HG03469 (cell line): ENCODE measurements around the gene DNMT3B.
"Not testable (repeated sequence)": the region's sequence is repeated elsewhere in the genome, so short reads cannot be mapped to it uniquely, and the experiment has no call there.

Experiments used
- ATAC-seq: cut with Tn5 transposase; IDR thresholded peaks from one replicate; pipeline ENCODE4 v1.9.1; 2021; ENCODE audit warnings: mild to moderate bottlenecking, moderate library complexity, moderate number of reproducible peaks; ENCODE audit not compliant: unreplicated experiment

Gene DNMT3B

DNA sequence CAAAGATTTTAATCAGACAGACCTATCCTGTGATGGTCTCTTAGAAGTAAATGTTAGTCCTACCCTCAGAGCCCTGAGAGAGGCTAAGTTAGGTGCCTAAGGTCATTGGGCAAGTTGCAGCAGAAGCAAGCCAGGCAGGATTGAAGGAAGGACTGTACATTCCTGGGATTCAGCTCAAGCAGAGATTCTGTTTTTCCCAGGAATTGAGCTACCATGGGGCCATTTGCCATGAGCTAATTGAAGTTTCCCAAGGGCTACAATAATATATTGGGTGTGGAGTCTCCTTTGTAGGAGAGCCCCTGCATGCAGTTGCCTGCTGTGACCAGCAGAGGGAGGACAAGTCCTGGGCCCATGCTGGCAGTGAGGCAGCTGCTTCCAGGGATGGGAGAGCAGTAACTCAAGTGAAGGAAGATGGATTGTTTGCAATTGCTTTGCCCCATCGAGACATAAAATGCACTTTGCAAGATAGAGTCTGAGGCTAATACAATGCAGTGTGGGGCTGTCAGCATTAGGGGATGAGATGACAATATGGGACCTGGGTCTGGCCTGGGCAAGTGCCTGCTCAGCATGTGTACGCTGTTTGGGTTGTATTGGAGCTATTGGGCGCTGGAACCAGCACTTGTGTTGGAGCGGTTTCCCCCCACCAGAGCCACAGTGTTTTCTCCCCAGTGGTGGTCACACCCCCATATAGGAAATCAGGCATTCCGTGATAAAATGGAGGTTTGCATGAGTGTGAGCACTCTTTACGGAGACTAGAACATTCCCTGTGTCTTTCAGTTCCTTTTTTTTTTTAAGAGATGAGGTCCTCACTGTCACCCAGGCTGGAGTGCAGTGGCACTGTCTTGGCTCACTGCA, 27.9 kb downstream of the DNMT3B start:
- ATAC-seq, result no peak

DNA sequence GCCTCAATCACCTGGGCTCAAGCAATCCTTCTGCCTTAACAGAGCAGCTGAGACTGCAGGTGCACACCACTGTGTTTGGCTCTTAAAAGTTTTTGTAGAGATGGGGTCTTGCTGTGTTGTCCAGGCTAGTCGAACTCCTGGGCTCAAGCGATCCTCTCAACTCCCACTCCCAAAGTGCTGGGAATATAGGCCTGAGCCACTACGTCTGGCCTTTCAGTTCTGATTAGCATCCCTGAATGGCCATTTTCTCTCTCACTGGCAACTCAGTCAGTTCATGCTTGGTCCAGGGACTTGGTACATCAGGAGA, 28.5 kb downstream of the DNMT3B start:
- ATAC-seq, result no peak

DNA sequence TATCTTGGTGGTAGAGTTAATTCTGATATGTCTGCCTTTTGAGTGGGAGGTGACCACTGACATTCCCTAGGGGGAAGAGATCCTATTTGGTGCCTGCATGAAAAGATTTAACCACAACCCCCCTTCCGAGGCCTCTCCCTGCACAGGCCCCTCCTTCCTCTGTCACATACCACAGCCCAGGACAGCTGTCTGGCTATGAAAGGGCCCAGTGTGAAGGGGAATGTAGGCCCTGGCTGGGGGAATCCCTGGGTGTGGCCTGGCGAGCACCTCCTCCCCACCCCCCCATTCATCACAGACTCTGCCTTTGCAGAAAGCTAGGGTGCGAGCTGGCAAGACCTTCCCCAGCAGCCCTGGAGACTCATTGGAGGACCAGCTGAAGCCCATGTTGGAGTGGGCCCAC, 30.1 kb downstream of the DNMT3B start:
- peak; percentile 73 for ATAC-seq

DNA sequence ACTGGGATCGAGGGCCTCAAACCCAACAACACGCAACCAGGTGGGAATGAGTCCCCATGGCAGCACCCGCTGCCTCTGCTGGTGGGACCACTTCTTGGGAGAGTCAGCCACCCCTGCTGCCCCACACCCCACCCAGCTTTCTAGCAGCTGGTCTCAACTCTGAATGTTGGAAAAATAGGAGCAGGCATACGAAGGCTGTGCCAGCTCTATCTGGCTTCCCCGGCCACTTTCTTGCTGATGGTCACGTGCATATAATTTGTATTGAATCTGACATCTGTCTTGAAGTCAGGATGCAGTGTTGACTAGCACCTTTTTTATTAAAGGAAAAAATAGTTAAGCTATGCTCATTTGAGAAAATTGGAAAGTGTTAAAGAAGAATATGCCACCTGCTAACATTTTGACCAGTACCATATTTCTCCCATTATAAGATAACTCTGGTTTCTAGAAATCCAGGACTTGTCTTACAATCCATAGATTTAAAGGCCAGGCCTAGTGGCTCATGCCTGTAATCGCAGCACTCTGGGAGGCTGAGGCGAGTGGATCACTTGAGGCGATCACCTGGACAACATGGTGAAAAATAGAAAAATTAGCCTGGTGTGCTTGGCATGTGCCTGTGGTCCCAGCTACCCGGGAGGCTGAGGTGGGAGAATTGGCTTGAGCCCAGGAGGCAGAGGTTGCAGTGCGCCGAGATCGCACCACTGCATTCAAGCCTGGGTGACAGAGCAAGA, 30.7 kb downstream of the DNMT3B start:
- no peak for ATAC-seq

DNA sequence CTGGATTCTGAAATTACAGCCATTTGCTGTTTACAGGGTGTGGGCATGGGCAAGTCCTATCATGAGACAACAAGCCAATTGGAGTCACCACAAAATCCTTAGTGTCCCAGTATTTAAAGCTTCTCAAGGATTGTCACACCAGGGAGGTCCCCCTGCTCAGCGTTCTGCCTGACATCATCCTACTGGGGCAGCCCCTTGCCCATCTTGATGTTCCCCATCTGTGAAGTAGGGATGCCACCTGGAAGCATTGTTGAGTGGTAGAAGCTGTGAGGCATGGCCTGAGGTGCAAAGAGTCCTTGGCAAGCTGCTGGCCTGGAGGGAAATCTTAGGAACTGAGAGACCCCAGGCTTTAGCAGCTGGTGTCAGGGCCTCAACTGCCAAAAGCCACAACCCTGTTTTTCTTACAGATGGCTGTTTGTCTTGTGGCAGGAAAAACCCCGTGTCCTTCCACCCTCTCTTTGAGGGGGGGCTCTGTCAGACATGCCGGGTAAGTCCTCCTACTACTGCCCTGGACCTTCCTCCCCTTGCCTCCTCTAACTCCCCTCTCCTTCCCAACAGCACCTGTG, 34.3 kb downstream of the DNMT3B start:
- no peak for ATAC-seq

DNA sequence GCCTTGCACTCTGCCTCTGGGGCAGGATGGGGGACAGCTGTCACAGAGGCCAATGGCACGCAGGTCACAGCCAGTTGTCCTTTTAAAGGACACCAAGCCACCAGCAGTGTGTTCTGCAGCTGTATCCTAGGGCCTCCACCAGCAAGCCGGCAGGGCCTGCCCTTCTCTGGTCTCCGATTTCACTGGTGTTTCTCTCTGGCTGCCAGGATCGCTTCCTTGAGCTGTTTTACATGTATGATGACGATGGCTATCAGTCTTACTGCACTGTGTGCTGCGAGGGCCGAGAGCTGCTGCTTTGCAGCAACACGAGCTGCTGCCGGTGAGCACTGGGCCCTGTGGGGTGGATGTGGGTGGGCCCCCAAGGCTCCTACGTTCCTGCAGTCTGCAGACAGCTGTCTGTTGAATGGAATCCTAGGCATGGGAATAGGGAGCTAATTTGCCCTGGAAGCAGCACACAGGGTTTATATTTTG, 34.8 kb downstream of the DNMT3B start:
- ATAC-seq, result no peak

DNA sequence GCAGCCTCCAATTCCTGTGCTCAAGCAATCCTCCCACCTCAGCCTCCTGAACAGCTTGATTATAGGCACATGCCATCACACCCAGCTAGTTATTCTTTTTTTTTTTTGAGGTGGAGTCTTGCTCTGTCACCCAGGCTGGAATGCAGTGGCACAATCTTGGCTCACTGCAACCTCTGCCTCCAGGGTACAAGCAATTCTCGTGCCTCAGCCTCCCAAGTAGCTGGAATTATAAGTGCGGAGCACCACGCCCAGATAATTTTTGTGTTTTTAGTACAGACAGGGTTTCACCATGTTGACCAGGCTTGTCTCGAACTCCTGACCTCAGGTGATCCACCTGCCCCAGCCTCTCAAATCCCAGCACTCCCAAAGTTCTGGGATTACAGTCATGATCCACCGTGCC, 35.4 kb downstream of the DNMT3B start:
- ATAC-seq, result not testable (repeated sequence)

DNA sequence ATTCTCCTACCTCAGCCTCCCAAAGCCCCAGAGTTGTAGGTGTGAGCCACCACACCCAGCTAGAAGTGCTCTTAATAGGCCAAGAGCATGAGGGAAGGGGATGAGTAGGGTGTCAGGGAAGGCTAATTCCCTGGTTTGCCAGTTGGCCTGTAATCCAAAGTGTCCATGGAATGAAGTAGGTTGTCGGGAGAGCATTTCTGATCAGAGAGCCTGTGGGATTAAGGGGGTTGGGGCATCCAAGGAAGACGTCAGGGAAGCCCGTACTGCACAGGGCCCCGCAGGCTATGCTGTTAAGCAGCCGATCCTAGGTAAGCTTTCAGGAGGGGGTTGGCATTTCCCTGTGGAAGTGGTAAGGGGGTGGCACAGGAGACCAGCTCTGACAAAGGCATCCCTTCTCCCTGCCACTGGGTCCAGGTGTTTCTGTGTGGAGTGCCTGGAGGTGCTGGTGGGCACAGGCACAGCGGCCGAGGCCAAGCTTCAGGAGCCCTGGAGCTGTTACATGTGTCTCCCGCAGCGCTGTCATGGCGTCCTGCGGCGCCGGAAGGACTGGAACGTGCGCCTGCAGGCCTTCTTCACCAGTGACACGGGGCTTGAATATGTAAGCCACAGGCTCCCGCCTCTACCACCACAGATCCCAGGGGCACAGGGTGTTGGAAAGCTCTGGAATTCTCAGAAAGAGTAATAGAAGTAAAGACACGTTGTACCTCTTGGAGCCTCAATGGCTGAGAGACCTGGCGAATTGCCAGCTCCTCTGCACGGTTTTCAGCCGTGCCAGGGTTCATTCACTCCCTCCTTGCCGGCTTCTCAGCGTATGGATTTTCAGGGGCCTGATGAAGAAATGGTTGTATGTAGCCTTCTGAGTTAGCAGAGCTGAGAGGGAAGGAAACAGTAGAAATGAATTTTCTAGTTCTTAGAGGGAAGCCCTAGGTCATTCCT, 36.1 kb downstream of the DNMT3B start:
- ATAC-seq, result no peak

DNA sequence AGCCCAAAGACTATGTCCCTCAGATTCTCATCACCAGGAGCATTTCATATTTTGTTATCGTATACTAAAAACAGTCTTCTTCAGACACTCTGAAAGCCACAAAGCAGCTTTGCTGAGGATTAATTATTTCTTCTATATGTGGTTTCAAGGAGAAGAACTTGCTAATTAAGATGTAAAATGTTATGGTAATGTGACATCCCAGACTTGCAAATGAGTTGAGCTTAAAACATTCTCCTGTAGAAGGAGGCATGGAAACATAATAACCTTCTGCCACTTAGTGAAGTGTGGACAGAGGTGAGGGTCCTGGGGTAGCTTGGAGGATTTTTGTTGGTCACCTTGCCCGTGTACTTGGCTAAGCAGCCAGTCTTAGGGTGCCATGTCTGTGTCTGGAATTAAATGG, 40.9 kb downstream of the DNMT3B start:
- no peak for ATAC-seq

DNA sequence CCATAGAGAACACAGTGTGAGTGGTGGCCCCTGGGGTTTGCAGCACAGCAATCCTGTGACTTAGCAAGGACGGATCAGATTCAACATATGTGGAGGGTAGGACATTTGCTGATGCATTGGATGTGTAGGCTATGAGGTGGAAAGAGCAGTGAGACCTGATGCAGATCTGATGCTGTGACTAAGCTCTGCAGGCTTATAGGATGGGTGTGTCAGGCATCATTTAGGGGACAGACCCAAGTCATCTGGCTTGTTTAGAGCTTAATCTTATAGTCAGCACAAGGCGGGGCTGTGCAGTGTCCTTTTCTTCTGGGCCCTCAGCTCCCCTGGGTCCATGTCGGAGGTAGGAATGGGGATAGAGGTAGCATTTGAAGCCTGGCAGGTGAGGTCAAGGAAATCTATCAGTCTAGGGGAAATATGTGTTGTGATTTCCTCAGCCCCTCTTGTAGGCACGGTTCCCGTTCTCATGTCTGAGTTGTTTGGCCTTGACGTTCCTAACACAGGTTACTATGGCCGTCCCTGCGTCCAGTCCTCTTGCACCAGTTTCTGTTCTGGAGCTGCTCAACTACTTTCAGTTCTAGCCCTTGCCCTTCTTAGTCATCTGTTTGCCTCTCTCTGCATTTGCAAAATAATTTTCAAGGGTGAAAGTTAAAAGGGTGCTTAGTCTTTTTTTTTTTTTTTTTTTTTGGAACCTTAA, 42.0 kb downstream of the DNMT3B start:
- ATAC-seq, result no peak

DNA sequence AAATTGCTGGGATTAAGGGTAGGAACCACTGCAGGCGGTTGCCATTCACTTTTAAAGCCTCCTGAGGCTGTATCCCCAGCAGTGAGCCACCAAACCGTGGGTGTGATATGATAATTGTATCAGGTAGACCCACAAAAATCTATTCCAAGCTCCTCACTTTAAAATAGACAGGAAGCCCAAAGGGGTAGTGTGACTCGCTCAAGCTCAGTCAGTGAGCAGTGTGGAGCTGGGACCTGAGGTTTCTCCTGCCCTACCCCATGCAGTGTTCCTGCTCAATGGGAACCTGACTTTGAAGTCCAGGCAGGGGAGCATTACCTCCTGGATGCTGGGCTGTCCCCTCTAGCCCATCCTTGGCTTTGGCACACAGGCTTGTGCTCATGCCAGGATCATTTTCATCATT, 42.6 kb downstream of the DNMT3B start:
- no peak for ATAC-seq

DNA sequence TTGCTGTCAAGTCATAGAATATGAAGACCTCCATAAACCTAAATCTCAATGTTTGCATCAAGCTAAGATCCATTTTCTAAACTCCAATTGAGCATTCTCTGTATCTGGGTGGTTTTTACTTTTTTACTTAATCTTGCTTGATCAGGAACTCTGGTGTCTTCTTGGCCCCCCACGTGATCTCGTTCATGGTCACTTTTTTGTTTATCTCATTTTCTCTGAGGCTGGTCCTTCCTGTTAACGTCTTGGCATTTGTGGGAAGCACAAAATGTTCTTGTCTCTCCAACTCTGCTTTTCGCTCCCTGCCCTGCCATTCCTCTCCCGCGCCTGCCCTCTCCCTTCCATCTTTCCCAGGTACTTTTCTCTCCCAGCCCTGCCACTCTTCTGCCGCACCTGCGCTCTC, 43.5 kb downstream of the DNMT3B start:
- ATAC-seq, result no peak

DNA sequence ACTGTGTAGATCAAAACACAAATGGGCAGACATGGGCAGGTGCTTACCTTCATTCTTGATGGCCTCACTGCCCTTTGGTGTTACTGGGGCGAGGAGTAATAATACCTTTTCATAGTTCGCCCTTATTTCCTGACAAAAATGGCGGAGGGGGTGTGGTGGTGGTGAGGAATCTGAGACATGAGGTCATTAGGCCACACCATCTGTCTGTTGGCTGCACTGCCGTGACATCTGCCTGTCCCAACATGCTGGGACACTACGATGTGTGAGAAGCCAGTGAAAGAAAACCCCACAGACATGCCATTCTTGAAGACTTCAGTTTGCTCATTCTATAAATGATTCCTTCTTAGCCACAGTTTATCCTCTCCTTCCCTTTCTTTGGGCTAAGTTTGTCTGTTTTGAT, 44.2 kb downstream of the DNMT3B start:
- ATAC-seq, result no peak

DNA sequence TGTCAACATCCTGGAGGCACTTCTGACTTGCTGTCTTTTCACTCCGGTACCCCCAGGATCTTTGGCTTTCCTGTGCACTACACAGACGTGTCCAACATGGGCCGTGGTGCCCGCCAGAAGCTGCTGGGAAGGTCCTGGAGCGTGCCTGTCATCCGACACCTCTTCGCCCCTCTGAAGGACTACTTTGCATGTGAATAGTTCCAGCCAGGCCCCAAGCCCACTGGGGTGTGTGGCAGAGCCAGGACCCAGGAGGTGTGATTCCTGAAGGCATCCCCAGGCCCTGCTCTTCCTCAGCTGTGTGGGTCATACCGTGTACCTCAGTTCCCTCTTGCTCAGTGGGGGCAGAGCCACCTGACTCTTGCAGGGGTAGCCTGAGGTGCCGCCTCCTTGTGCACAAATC, 45.5 kb downstream of the DNMT3B start:
- no peak for ATAC-seq

DNA sequence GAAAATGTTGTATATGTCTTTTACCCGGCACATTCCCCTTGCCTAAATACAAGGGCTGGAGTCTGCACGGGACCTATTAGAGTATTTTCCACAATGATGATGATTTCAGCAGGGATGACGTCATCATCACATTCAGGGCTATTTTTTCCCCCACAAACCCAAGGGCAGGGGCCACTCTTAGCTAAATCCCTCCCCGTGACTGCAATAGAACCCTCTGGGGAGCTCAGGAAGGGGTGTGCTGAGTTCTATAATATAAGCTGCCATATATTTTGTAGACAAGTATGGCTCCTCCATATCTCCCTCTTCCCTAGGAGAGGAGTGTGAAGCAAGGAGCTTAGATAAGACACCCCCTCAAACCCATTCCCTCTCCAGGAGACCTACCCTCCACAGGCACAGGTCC, 46.3 kb downstream of the DNMT3B start:
- ATAC-seq, result no peak

DNA sequence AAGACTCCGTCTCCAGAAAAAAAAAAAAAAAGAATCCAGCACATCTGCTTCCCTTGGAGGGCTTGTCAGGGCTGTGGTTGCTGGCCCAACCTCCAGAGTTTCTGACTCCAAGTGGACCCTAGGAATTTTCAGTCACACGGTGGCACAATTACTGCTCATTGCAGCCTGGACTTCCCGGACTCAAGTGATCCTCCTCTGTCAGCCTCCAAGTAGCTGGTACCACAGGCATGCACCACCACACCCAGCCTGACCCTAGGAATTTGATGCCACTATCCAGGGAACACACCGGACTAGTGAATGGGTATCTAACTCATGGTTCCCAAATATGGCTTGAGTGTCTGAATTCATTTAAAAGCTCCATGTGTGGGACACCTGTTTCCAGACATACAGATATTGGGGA, 47.7 kb downstream of the DNMT3B start:
- ATAC-seq, result no peak

DNA sequence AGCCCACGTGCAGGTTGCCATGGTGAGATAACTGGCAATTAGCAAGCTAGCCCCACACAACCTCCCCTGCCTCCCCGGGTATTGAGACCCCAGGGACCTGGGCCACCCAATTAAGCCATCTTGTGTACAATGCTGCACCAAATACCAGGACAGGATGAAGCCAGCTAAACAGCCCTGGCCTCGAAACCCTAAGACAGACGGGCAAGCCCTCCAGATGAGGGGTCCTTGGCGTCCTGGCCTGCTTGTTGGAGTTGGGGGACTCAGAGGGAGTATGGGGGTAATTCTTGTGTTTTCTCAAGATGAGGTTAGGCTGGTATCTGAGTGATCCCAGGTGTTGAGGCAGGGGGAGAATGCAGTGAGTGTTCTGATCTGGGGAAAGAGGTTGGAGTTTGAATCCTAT, 48.8 kb downstream of the DNMT3B start:
- no peak for ATAC-seq

DNA sequence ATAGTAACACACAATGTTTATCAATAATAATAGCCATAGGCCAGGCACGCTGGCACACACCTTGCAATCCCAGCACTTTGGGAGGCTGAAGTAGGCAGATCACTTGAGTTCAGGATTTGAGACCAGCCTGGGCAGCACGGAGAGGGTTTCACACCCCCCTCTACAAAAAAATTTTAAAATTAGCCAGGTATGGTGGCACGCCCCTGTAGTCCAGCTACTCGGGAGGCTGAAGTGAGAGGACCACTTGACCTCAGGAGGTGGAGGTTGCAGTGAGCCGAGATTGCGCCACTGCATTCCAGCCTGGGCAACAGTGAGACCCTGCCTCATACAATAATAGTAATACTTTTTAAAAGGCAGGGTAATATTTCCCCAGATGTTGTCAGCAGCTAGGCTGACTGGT, 49.7 kb downstream of the DNMT3B start:
- ATAC-seq, result no peak

DNA sequence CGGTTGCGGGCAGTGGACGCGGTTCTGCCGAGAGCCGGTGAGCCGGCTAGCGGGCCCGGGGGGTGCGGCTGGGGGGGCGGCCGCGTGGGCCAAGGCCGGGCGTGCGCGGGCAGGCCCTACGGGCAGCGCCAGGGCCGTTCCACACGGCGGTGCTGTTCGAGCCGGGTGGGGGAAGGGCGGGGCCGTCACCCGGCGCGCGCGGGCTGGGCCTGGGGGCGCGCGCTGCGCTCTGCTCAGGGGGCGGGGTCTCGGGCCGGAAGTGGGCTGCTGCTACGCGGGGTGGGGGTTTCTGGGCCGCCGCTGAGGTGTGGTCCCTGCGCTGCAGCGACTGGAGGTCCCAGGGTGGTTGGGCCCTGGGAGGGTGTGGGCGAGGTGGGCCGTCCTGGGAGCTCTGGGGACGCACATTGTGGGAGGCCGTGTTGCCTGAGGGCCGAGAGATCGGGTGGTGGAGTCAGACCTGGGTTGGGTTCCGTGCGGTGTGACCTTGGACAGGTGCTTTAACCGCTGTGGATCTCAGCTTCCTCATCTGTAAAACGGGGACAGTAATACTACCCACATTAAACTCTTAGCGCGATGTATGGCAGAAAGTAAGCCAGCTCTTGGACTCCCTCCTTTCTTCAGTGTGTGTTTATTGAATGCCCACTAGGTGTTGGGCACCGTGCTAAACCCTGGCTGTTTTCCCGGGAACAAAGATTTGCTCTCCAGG, 58.0 kb downstream of the DNMT3B start:
- peak; percentile 33 for ATAC-seq
